ENCODE data around the gene AGAP6.
"Not testable (repeated sequence)": the region's sequence is repeated elsewhere in the genome, so short reads cannot be mapped to it uniquely, and the experiment has no call there.

AGAP6 gene

GRCh38 chr10:50044941-50045664, 56.9 kb downstream of the AGAP6 start:
- no peak for TF ChIP-seq MYC (IDR thresholded peaks at IDR 0.05; ENCODE audit: low read depth, low read length)
- TF ChIP-seq POLR2A (IDR thresholded peaks at IDR 0.05; ENCODE audit: extremely low read depth, insufficient read length): no peak
- no peak for TF ChIP-seq CTCF (IDR thresholded peaks at IDR 0.05; ENCODE audit: low read depth, low read length)
- TF ChIP-seq MAX (IDR thresholded peaks at IDR 0.05; ENCODE audit: low read depth, low read length): no peak
- DNase-seq (ENCODE audit: low read depth): no peak
- H3K4me3 ChIP-seq (ENCODE audit: low read depth, low read length): no peak overlapping the region

- DNase-seq (ENCODE audit: low read depth); H3K4me3 ChIP-seq (ENCODE audit: low read depth, low read length): not testable (repeated sequence)
These were observed 58.3 kb downstream of the AGAP6 start for GRCh38 chr10:50046457-50046856.

- not testable (repeated sequence) for H3K4me3 ChIP-seq (ENCODE audit: low read depth, low read length); DNase-seq (ENCODE audit: low read depth)
These were observed 59.4 kb downstream of the AGAP6 start for GRCh38 chr10:50047594-50047993.

- DNase-seq (ENCODE audit: low read depth); H3K4me3 ChIP-seq (ENCODE audit: low read depth, low read length): not testable (repeated sequence)
These were observed 63.9 kb downstream of the AGAP6 start for GRCh38 chr10:50051995-50052660.

GRCh38 chr10:50052778-50053376, 64.7 kb downstream of the AGAP6 start:
- H3K4me3 ChIP-seq (ENCODE audit: low read depth, low read length); DNase-seq (ENCODE audit: low read depth): not testable (repeated sequence)

GRCh38 chr10:50055494-50056292, 67.5 kb downstream of the AGAP6 start:
- H3K4me3 ChIP-seq (ENCODE audit: low read depth, low read length); DNase-seq (ENCODE audit: low read depth): not testable (repeated sequence)

- DNase-seq (ENCODE audit: low read depth); H3K4me3 ChIP-seq (ENCODE audit: low read depth, low read length): not testable (repeated sequence)
These were observed 68.4 kb downstream of the AGAP6 start for GRCh38 chr10:50056654-50057053.

GRCh38 chr10:50058727-50059126, 70.5 kb downstream of the AGAP6 start:
- not testable (repeated sequence) for DNase-seq (ENCODE audit: low read depth); H3K4me3 ChIP-seq (ENCODE audit: low read depth, low read length)

- DNase-seq (ENCODE audit: low read depth); H3K4me3 ChIP-seq (ENCODE audit: low read depth, low read length): not testable (repeated sequence)
These were observed 71.7 kb downstream of the AGAP6 start for GRCh38 chr10:50059946-50060345.

All from NB4 (cell line).